ENCODE data around the gene SIAH3.

SIAH3 gene

GRCh38 chr13:45782327-45783045, 69.1 kb downstream of the SIAH3 start:
- H3K4me3 ChIP-seq (ENCODE audit: insufficient read depth, low read length, poor library complexity, severe bottlenecking): no peak overlapping the region
- H2AFZ ChIP-seq (ENCODE audit: low read depth, low read length, severe bottlenecking): no peak overlapping the region
- no peaks in the 10 kb centered on the region for H3K27me3 ChIP-seq (ENCODE audit: low read length)
- TF ChIP-seq EZH2phosphoT487 (conservative IDR thresholded peaks at IDR 0.05; ENCODE audit: low read length): no peak
- no peak overlapping the region for H3K27ac ChIP-seq (ENCODE audit: low read depth, low read length)
- H3F3A ChIP-seq (ENCODE audit: insufficient read depth): no peaks in the 10 kb centered on the region
- H3K36me3 ChIP-seq (ENCODE audit: low read length): no peaks in the 10 kb centered on the region
- no peaks in the 10 kb centered on the region for H3K79me2 ChIP-seq (ENCODE audit: insufficient read depth, low read length)
- H3K9me2 ChIP-seq (replicated peaks; ENCODE audit: insufficient read depth, low read length): no peaks in the 10 kb centered on the region
- no peak overlapping the region for H3K9ac ChIP-seq (ENCODE audit: low read length)
- no peak overlapping the region for H3K4me2 ChIP-seq (ENCODE audit: low read depth, low read length, poor library complexity, severe bottlenecking)
- no peaks in the 10 kb centered on the region for H3K9me3 ChIP-seq (ENCODE audit: insufficient read depth, low read length)
- no peaks in the 10 kb centered on the region for H4K20me1 ChIP-seq (ENCODE audit: low read depth, low read length)

GRCh38 chr13:45781553-45782326, 69.8 kb downstream of the SIAH3 start:
- Histone ChIP-seq H3K36me3 (ENCODE audit: low read length) (no peaks in the 10 kb centered on the region), H4K20me1 (ENCODE audit: low read depth, low read length) (no peaks in the 10 kb centered on the region), H3K9ac (ENCODE audit: low read length) (no peak overlapping the region), H3K4me3 (ENCODE audit: insufficient read depth, low read length, poor library complexity, severe bottlenecking) (no peak overlapping the region), H3K9me2 (replicated peaks; ENCODE audit: insufficient read depth, low read length) (no peaks in the 10 kb centered on the region), H3K9me3 (ENCODE audit: insufficient read depth, low read length) (no peaks in the 10 kb centered on the region), H3K4me2 (ENCODE audit: low read depth, low read length, poor library complexity, severe bottlenecking) (no peak overlapping the region), H3F3A (ENCODE audit: insufficient read depth) (no peaks in the 10 kb centered on the region), H2AFZ (ENCODE audit: low read depth, low read length, severe bottlenecking) (no peak overlapping the region), H3K27ac (ENCODE audit: low read depth, low read length) (no peak overlapping the region), H3K27me3 (ENCODE audit: low read length) (no peaks in the 10 kb centered on the region), H3K79me2 (ENCODE audit: insufficient read depth, low read length) (no peaks in the 10 kb centered on the region)
- TF ChIP-seq EZH2phosphoT487 (conservative IDR thresholded peaks at IDR 0.05; ENCODE audit: low read length) (no peak), CTCF (IDR thresholded peaks at IDR 0.05; ENCODE audit: insufficient read depth, low read length, poor library complexity, severe bottlenecking) (no peak)

GRCh38 chr13:45779901-45780300, 71.7 kb downstream of the SIAH3 start:
- H2AFZ ChIP-seq (ENCODE audit: low read depth, low read length, severe bottlenecking): no peak overlapping the region
- no peaks in the 10 kb centered on the region for H3F3A ChIP-seq (ENCODE audit: insufficient read depth)
- no peak overlapping the region for H3K4me3 ChIP-seq (ENCODE audit: insufficient read depth, low read length, poor library complexity, severe bottlenecking)
- H4K20me1 ChIP-seq (ENCODE audit: low read depth, low read length): no peaks in the 10 kb centered on the region
- H3K27me3 ChIP-seq (ENCODE audit: low read length): no peaks in the 10 kb centered on the region
- TF ChIP-seq CTCF (IDR thresholded peaks at IDR 0.05; ENCODE audit: insufficient read depth, low read length, poor library complexity, severe bottlenecking) (no peak), EZH2phosphoT487 (conservative IDR thresholded peaks at IDR 0.05; ENCODE audit: low read length) (no peak)
- H3K79me2 ChIP-seq (ENCODE audit: insufficient read depth, low read length): no peaks in the 10 kb centered on the region
- H3K27ac ChIP-seq (ENCODE audit: low read depth, low read length): no peak overlapping the region
- no peaks in the 10 kb centered on the region for H3K9me2 ChIP-seq (replicated peaks; ENCODE audit: insufficient read depth, low read length)
- no peak overlapping the region for H3K4me2 ChIP-seq (ENCODE audit: low read depth, low read length, poor library complexity, severe bottlenecking)
- H3K9me3 ChIP-seq (ENCODE audit: insufficient read depth, low read length): no peaks in the 10 kb centered on the region
- no peaks in the 10 kb centered on the region for H3K36me3 ChIP-seq (ENCODE audit: low read length)
- no peak overlapping the region for H3K9ac ChIP-seq (ENCODE audit: low read length)

- H3F3A ChIP-seq (ENCODE audit: insufficient read depth): no peaks in the 10 kb centered on the region
- H3K4me2 ChIP-seq (ENCODE audit: low read depth, low read length, poor library complexity, severe bottlenecking): no peak overlapping the region
- H3K27me3 ChIP-seq (ENCODE audit: low read length): no peaks in the 10 kb centered on the region
- H3K79me2 ChIP-seq (ENCODE audit: insufficient read depth, low read length): no peaks in the 10 kb centered on the region
- TF ChIP-seq CTCF (IDR thresholded peaks at IDR 0.05; ENCODE audit: insufficient read depth, low read length, poor library complexity, severe bottlenecking) (no peak), EZH2phosphoT487 (conservative IDR thresholded peaks at IDR 0.05; ENCODE audit: low read length) (no peak)
- no peaks in the 10 kb centered on the region for H3K9me2 ChIP-seq (replicated peaks; ENCODE audit: insufficient read depth, low read length)
- no peak overlapping the region for H3K27ac ChIP-seq (ENCODE audit: low read depth, low read length)
- no peak overlapping the region for H3K4me3 ChIP-seq (ENCODE audit: insufficient read depth, low read length, poor library complexity, severe bottlenecking)
- H2AFZ ChIP-seq (ENCODE audit: low read depth, low read length, severe bottlenecking): no peak overlapping the region
- H3K9me3 ChIP-seq (ENCODE audit: insufficient read depth, low read length): no peaks in the 10 kb centered on the region
- no peak overlapping the region for H3K9ac ChIP-seq (ENCODE audit: low read length)
- H3K36me3 ChIP-seq (ENCODE audit: low read length): no peaks in the 10 kb centered on the region
- H4K20me1 ChIP-seq (ENCODE audit: low read depth, low read length): no peaks in the 10 kb centered on the region
Measured at GRCh38 chr13:45778882-45779281, 72.7 kb downstream of the SIAH3 start.

Data from SU-DHL-6 (cell line).